ENCODE data around the gene DDX52.

Gene DDX52

GRCh38 chr17:37609170-37610040 is 33.8 kb downstream of the DDX52 start, which contains the start of gene SYNRG:
TSS of gene SYNRG (minus strand) at chr17:37609418. CDS start at chr17:37609355, 63 bp downstream.
- no peaks in the 10 kb centered on the region for H3K9me3 ChIP-seq

GRCh38 chr17:37608351-37609169 is 34.7 kb downstream of the DDX52 start:
- Histone ChIP-seq H3K4me1 (ENCODE audit: control insufficient read depth in 1 of 2, insufficient read depth in 1 of 2, low read depth in 1 of 2, low read length in 1 of 2) (peaks cover 39 to 41% of the 10 kb centered on the region in 2 experiments), H3K4me3 (ENCODE audit: low read depth in 1 of 2, low read length in 1 of 2) (peak overlapping the region; percentile 84 to 87), H3K36me3 (peaks cover 11% of the 10 kb centered on the region), H3K27ac (peak overlapping the region; percentile 86), H3K9me3 (no peaks in the 10 kb centered on the region), H3K27me3 (no peaks in the 10 kb centered on the region)
- no peak for TF ChIP-seq CTCF (IDR thresholded peaks at IDR 0.05)

More at GRCh38 chr17:37609170-37610040, 33.8 kb downstream of the DDX52 start, which contains the start of gene SYNRG:
- Histone ChIP-seq H3K4me3 (ENCODE audit: low read depth in 1 of 2, low read length in 1 of 2) (peak within 1 kb of the TSS; percentile 84 to 87), H3K27ac (peak within 1 kb of the TSS; percentile 86), H3K36me3 (peaks cover 13% of the 10 kb centered on the region), H3K27me3 (no peaks in the 10 kb centered on the region), H3K4me1 (ENCODE audit: control insufficient read depth in 1 of 2, insufficient read depth in 1 of 2, low read depth in 1 of 2, low read length in 1 of 2) (peaks cover 39 to 41% of the 10 kb centered on the region in 2 experiments)
- TF ChIP-seq CTCF (IDR thresholded peaks at IDR 0.05) = peak; percentile 64

- peak overlapping the region; percentile 86 for H3K27ac ChIP-seq
Observed at GRCh38 chr17:37607637-37608331, 35.5 kb downstream of the DDX52 start.

GRCh38 chr17:37605813-37606505 is 37.3 kb downstream of the DDX52 start:
- peak overlapping the region; percentile 76 for H3K27ac ChIP-seq
- peaks cover 39 to 41% of the 10 kb centered on the region in 2 experiments for H3K4me1 ChIP-seq (ENCODE audit: control insufficient read depth in 1 of 2, insufficient read depth in 1 of 2, low read depth in 1 of 2, low read length in 1 of 2)
- H3K36me3 ChIP-seq = peaks cover 4% of the 10 kb centered on the region
- no peaks in the 10 kb centered on the region for H3K27me3 ChIP-seq
- no peak for TF ChIP-seq CTCF (IDR thresholded peaks at IDR 0.05)
- no peaks in the 10 kb centered on the region for H3K9me3 ChIP-seq
- H3K4me3 ChIP-seq (ENCODE audit: low read depth in 1 of 2, low read length in 1 of 2) = no peak overlapping the region

More at GRCh38 chr17:37607637-37608331, 35.5 kb downstream of the DDX52 start:
- Histone ChIP-seq H3K4me3 (ENCODE audit: low read depth in 1 of 2, low read length in 1 of 2) (peak overlapping the region; percentile 84 to 87), H3K4me1 (ENCODE audit: control insufficient read depth in 1 of 2, insufficient read depth in 1 of 2, low read depth in 1 of 2, low read length in 1 of 2) (peaks cover 39 to 41% of the 10 kb centered on the region in 2 experiments), H3K27me3 (no peaks in the 10 kb centered on the region), H3K36me3 (peaks cover 7% of the 10 kb centered on the region), H3K9me3 (no peaks in the 10 kb centered on the region)
- TF ChIP-seq CTCF (IDR thresholded peaks at IDR 0.05) = no peak

All from neutrophil (primary cell).